Measurements from ENCODE around the gene APOL5.

The APOL5 gene

GRCh38 chr22:35729309-35729698 is 11.6 kb downstream of the APOL5 start:
- ATAC-seq (ENCODE audit: low read depth) (no peak), DNase-seq (ENCODE audit: low spot score) (no peak)
- Histone ChIP-seq H3K4me1 (ENCODE audit: insufficient read depth, poor library complexity, severe bottlenecking) (no peaks in the 10 kb centered on the region), H3K4me3 (ENCODE audit: severe bottlenecking) (no peak overlapping the region), H3K36me3 (ENCODE audit: low read depth) (no peaks in the 10 kb centered on the region), H3K27me3 (ENCODE audit: insufficient read depth, poor library complexity, severe bottlenecking) (no peaks in the 10 kb centered on the region), H3K27ac (ENCODE audit: poor library complexity, severe bottlenecking) (peak overlapping the region; percentile 14), H3K9me3 (ENCODE audit: severe bottlenecking) (no peaks in the 10 kb centered on the region)
- no peak for TF ChIP-seq CTCF (IDR thresholded peaks at IDR 0.05; ENCODE audit: poor library complexity, severe bottlenecking)

- H3K4me1 ChIP-seq (ENCODE audit: insufficient read depth, poor library complexity, severe bottlenecking) = no peaks in the 10 kb centered on the region
- no peaks in the 10 kb centered on the region for H3K27me3 ChIP-seq (ENCODE audit: insufficient read depth, poor library complexity, severe bottlenecking)
- no peak overlapping the region for H3K27ac ChIP-seq (ENCODE audit: poor library complexity, severe bottlenecking)
- ATAC-seq (ENCODE audit: low read depth) = no peak
- TF ChIP-seq CTCF (IDR thresholded peaks at IDR 0.05; ENCODE audit: poor library complexity, severe bottlenecking) = no peak
- H3K9me3 ChIP-seq (ENCODE audit: severe bottlenecking) = no peaks in the 10 kb centered on the region
- no peak for DNase-seq (ENCODE audit: low spot score)
- no peaks in the 10 kb centered on the region for H3K36me3 ChIP-seq (ENCODE audit: low read depth)
- H3K4me3 ChIP-seq (ENCODE audit: severe bottlenecking) = no peak overlapping the region
Measured at GRCh38 chr22:35731321-35731720, 13.6 kb downstream of the APOL5 start.

DNA sequence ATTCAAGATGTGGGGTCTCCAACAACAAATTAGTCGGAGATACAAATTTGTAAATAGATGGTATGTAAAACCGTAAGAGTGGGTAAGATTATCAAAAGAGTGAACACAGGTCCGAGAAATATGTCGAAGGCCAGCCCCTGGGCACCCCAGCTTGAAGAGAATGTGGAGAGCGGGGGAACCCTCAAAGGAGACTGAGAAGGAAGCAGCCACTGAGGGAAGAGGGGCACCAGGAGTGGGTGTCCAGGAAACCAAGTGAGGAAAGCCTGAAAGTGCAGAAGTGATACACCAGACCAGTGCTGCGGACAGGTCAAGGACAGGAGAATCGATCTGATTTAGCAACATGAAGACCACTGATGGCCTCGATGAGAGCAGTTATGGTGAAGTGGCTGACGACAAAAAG is 14.4 kb downstream of the APOL5 start:
- no peaks in the 10 kb centered on the region for H3K27me3 ChIP-seq (ENCODE audit: insufficient read depth, poor library complexity, severe bottlenecking)
- ATAC-seq (ENCODE audit: low read depth) (no peak), DNase-seq (ENCODE audit: low spot score) (no peak)
- no peaks in the 10 kb centered on the region for H3K9me3 ChIP-seq (ENCODE audit: severe bottlenecking)
- no peaks in the 10 kb centered on the region for H3K4me1 ChIP-seq (ENCODE audit: insufficient read depth, poor library complexity, severe bottlenecking)
- no peak for TF ChIP-seq CTCF (IDR thresholded peaks at IDR 0.05; ENCODE audit: poor library complexity, severe bottlenecking)
- no peaks in the 10 kb centered on the region for H3K36me3 ChIP-seq (ENCODE audit: low read depth)
- H3K4me3 ChIP-seq (ENCODE audit: severe bottlenecking) = no peak overlapping the region
- no peak overlapping the region for H3K27ac ChIP-seq (ENCODE audit: poor library complexity, severe bottlenecking)

DNA sequence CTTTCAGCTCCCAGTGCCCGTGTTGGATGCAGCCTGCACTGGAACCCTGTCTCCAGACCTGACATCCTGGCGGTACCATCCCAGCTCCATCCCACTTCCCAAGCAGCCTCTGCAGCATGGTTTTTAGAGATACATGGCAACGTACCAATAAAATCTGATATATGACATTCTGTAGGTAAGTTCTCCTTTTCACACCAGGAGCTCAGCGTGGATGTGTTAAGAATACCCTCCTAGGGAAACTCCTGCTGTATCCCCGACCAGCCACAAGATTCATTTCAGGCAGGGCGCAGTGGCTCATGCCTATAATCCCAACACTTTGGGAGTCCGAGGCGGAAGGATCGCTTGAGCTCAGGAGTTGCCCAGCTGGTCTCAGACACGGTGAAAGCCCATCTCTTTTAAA is 15.4 kb downstream of the APOL5 start:
- Histone ChIP-seq H3K27ac (ENCODE audit: poor library complexity, severe bottlenecking) (no peak overlapping the region), H3K4me3 (ENCODE audit: severe bottlenecking) (no peak overlapping the region), H3K9me3 (ENCODE audit: severe bottlenecking) (no peaks in the 10 kb centered on the region), H3K4me1 (ENCODE audit: insufficient read depth, poor library complexity, severe bottlenecking) (no peaks in the 10 kb centered on the region), H3K36me3 (ENCODE audit: low read depth) (no peaks in the 10 kb centered on the region), H3K27me3 (ENCODE audit: insufficient read depth, poor library complexity, severe bottlenecking) (no peaks in the 10 kb centered on the region)
- TF ChIP-seq CTCF (IDR thresholded peaks at IDR 0.05; ENCODE audit: poor library complexity, severe bottlenecking) = no peak
- ATAC-seq (ENCODE audit: low read depth) (no peak), DNase-seq (ENCODE audit: low spot score) (no peak)

DNA sequence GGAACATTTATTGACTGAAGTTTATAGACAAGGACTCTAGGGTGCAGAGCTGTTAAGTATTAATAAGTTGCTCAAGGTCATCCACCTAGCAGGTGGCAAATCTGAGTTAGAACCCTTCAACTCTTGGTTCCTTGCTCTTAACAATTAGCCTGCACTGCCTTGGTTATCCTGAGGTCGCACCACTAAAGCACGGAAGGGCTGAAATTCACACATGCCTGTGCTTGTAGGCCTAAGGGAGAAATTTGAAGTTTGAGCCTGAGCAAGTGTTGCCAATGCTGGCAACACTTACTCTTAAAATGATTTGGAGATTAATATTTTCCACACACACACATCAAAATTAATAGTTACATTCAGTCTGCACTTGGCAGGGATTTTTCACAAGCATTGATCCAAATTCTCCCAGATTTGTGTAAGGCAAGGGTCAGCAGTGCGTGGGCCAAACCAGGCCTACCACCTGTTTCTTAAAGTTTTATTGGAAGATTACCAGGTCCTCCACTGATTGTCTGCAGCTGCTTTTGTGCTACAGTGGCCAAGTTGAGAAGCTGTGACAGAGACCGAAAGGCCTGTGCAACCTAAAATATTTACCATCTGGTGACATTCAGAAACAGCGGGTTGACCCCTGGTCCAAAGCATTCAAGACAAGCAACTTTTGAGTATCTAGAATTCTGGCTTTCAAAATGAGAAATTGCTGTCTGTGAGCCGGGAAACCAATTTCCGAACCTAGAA is 16.3 kb downstream of the APOL5 start:
- Histone ChIP-seq H3K27me3 (ENCODE audit: insufficient read depth, poor library complexity, severe bottlenecking) (no peaks in the 10 kb centered on the region), H3K27ac (ENCODE audit: poor library complexity, severe bottlenecking) (no peak overlapping the region), H3K36me3 (ENCODE audit: low read depth) (no peaks in the 10 kb centered on the region), H3K4me3 (ENCODE audit: severe bottlenecking) (no peak overlapping the region), H3K4me1 (ENCODE audit: insufficient read depth, poor library complexity, severe bottlenecking) (no peaks in the 10 kb centered on the region), H3K9me3 (ENCODE audit: severe bottlenecking) (no peaks in the 10 kb centered on the region)
- ATAC-seq (ENCODE audit: low read depth) = no peak
- DNase-seq (ENCODE audit: low spot score) = no peak
- no peak for TF ChIP-seq CTCF (IDR thresholded peaks at IDR 0.05; ENCODE audit: poor library complexity, severe bottlenecking)

All from RWPE2 (cell line).